ENCODE data around the gene TMEM182. TPM values are rescaled to one million over a fixed set of nuclear protein-coding genes. Genes with fewer than 3 reads are reported as not detected.

TMEM182 gene, protein sequence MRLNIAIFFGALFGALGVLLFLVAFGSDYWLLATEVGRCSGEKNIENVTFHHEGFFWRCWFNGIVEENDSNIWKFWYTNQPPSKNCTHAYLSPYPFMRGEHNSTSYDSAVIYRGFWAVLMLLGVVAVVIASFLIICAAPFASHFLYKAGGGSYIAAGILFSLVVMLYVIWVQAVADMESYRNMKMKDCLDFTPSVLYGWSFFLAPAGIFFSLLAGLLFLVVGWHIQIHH
- 3.6 and 3.7 TPM in 2 replicates for total RNA-seq

DNA sequence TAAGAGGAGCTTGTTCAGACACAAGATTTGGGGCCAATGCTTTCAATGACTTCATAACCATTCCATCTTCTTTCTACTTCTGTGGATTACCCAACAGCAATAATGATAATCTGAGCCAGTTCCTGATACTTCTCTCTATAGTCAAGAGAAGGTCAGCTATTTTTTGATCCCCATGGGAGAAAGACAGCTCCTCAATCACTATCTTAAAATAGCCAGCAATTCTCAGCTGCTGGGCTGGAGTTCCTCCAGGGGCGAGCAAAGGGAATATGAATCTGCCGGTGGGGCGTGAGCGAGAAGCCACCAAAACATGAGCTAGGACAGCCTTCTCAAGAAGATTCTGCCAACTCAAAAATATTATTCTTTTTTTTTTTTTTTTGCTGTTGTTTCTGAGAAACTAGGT lies at the start of gene TMEM182:
TMEM182 (plus strand) TSS at position 269 of the 400 bp plus-strand sequence. CDS start 187 bp downstream, outside the sequence.

Other genes starting within 250 kb of the TMEM182 start
- gene SLC9A2, start 142.5 kb upstream of the TMEM182 start, total RNA-seq, result not detected in 2 replicates

Measured in smooth muscle cell of the pulmonary artery (primary cell).